Vagina (tissue), 2 donors: ENCODE data around the gene SLC46A3.

Source experiments
- POLR2A ChIP-seq, 2 donors: fragments of 450-650 bp; IDR thresholded peaks; one replicate each; pipeline ENCODE4 v1.6.1; 2017; ENCODE audit warnings: antibody characterized with exemption in 2 of 2, mild to moderate bottlenecking in 2 of 2, moderate library complexity in 2 of 2
- POLR2AphosphoS5 ChIP-seq, 2 donors: sonication (generic); formaldehyde crosslinking; IDR thresholded peaks; one replicate each; pipeline ENCODE4 v1.9.0; 2017; ENCODE audit warnings: antibody characterized with exemption in 2 of 2, mild to moderate bottlenecking in 2 of 2, low read depth in 1 of 2; ENCODE audit not compliant: insufficient read depth in 1 of 2
- TF ChIP-seq, protein P1 (sequence below), 3 experiments: fragments of 450-650 bp in 2 of 3; fragments of 200-600 bp in 1 of 3; sonication (generic) in 1 of 3; IDR thresholded peaks; one replicate each; pipeline ENCODE4 v1.5.1; 2017 to 2019; ENCODE audit warnings: antibody characterized with exemption in 3 of 3, mild to moderate bottlenecking in 2 of 3, moderate library complexity in 2 of 3

DNA sequence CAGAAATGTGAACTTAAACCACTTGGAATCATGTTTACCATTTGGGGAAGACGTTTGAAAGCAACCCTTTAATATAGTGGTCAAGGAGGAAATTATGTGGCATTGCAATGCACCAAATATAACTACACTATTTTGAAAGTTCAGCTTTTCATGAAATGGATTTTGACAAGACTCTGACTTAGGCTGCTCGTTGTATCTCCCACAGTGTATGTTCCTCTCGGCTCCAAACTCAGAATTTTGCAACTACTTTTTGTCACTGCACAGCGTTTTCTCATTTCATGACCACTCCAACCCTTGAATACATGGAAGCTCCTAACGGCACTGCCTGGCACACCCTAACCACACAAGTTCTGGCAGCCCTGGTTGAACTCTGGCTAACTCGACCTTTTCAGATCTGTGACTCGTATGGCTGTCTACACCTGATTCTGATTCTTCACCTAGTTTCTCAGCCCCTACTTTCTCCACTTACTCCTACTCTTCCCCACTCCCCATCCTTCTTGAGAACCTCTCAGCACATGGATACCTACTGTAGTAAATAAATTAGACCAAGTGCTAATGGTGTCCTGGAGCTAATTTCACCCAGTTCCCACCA, 66.9 kb downstream of the SLC46A3 start:
- TF ChIP-seq, protein P1, sequence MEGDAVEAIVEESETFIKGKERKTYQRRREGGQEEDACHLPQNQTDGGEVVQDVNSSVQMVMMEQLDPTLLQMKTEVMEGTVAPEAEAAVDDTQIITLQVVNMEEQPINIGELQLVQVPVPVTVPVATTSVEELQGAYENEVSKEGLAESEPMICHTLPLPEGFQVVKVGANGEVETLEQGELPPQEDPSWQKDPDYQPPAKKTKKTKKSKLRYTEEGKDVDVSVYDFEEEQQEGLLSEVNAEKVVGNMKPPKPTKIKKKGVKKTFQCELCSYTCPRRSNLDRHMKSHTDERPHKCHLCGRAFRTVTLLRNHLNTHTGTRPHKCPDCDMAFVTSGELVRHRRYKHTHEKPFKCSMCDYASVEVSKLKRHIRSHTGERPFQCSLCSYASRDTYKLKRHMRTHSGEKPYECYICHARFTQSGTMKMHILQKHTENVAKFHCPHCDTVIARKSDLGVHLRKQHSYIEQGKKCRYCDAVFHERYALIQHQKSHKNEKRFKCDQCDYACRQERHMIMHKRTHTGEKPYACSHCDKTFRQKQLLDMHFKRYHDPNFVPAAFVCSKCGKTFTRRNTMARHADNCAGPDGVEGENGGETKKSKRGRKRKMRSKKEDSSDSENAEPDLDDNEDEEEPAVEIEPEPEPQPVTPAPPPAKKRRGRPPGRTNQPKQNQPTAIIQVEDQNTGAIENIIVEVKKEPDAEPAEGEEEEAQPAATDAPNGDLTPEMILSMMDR (IDR thresholded peaks at IDR 0.05), result no peak
- no peak for TF ChIP-seq POLR2A (IDR thresholded peaks at IDR 0.05)
- TF ChIP-seq POLR2AphosphoS5 (IDR thresholded peaks at IDR 0.05; ENCODE audit: insufficient read depth in 1 of 2, low read depth in 1 of 2), result no peak
